HCT116 (cell line): ENCODE results near the gene TMEM205. TPM values are rescaled to one million over a fixed set of nuclear protein-coding genes. Genes with fewer than 3 reads are reported as not detected.

ENCODE experiments used
- ATAC-seq: fragments of 200-7000 bp; cut with Tn5 transposase; 2 replicates; pipeline ENCODE4 v1.9.1; 2020; ENCODE audit warnings: mild to moderate bottlenecking, moderate library complexity
- BruUV-seq: library from RNA; stranded (reverse); fragments of 400-500 nt; replicated peaks from 2 replicates; lab custom pipeline; 2021; lab: Mats Ljungman, UMichigan
- CTCF ChIA-PET: fragments of 300-600 bp; sonication (Branson Sonifier 250); formaldehyde crosslinking; loops from one replicate; lab custom pipeline; 2021; ENCODE audit warnings: antibody characterized with exemption; lab: Charles Lee
- POLR2A ChIA-PET: fragments of 300-600, 350-600 bp; sonication (Branson Sonifier 250); formaldehyde crosslinking; loops from one replicate; lab custom pipeline; 2021; ENCODE audit warnings: antibody characterized with exemption; lab: Charles Lee
- RAD21 ChIA-PET, 2 experiments: fragments of 300-600 bp; sonication (Branson Sonifier 250); formaldehyde crosslinking; loops; one replicate each; lab custom pipeline; 2023; ENCODE audit warnings: low total read pairs in 2 of 2; ENCODE audit not compliant: uncharacterized antibody in 2 of 2, unreplicated experiment in 2 of 2, low non-redundant PET in 1 of 2; lab: Charles Lee
- DNase-seq: peaks from one replicate; pipeline ENCODE4 v3.0.0-alpha.2; 2010; ENCODE audit warnings: low read depth, low spot score
- H2AFZ ChIP-seq: fragments of 200-600 bp; shearing (Covaris generic), sonication (generic); 2 replicates; pipeline ENCODE4 v1.6.1; 2017; ENCODE audit warnings: low read depth, mixed run types, mixed read lengths, antibody characterized with exemption, low read length; ENCODE audit not compliant: poor library complexity, severe bottlenecking
- H3K27ac ChIP-seq: 2 replicates; pipeline ENCODE4 v1.5.1; 2012; ENCODE audit warnings: low read depth, low read length
- H3K27me3 ChIP-seq: fragments of 200-600 bp; sonication (generic); 2 replicates; pipeline ENCODE4 v1.6.1; 2016; ENCODE audit warnings: mixed run types, low read length, mixed read lengths; ENCODE audit not compliant: insufficient read depth
- H3K36me3 ChIP-seq, 2 experiments: fragments of 200-500 bp in 1 of 2; fragments of 200-600 bp in 1 of 2; sonication (Bioruptor generic) in 1 of 2; sonication (generic) in 1 of 2; 2 replicates each; pipeline versions ENCODE4 v1.5.1 to v1.6.1; 2014 to 2016; ENCODE audit warnings: low read length in 2 of 2, inconsistent platforms in 1 of 2, mixed read lengths in 1 of 2, mixed run types in 1 of 2; ENCODE audit not compliant: insufficient read depth in 2 of 2, control insufficient read depth in 1 of 2
- H3K4me1 ChIP-seq, 2 experiments: fragments of 200-600 bp in 1 of 2; sonication (generic) in 1 of 2; 2 replicates each; pipeline versions ENCODE4 v1.5.1 to v1.6.1; 2012 to 2017; ENCODE audit warnings: low read length in 2 of 2, inconsistent platforms in 1 of 2, mild to moderate bottlenecking in 1 of 2, mixed read lengths in 1 of 2, mixed run types in 1 of 2, moderate library complexity in 1 of 2; ENCODE audit not compliant: insufficient read depth in 2 of 2, control insufficient read depth in 1 of 2
- H3K4me2 ChIP-seq: fragments of 200-600 bp; sonication (generic); 2 replicates; pipeline ENCODE4 v1.6.1; 2017; ENCODE audit warnings: mixed run types, low read length, mixed read lengths
- H3K4me3 ChIP-seq, 2 experiments: fragments of 200-600 bp in 1 of 2; sonication (generic) in 1 of 2; replicated peaks in 1 of 2; 2 replicates each; pipeline ENCODE4 v1.5.1; 2011 to 2016; ENCODE audit warnings: low read length in 2 of 2, control low read depth in 1 of 2, low read depth in 1 of 2, mild to moderate bottlenecking in 1 of 2, mixed read lengths in 1 of 2, mixed run types in 1 of 2
- H3K79me2 ChIP-seq: fragments of 200-600 bp; sonication (generic); 2 replicates; pipeline ENCODE4 v1.6.1; 2017; ENCODE audit warnings: mild to moderate bottlenecking, mixed run types, low read length, moderate library complexity, mixed read lengths; ENCODE audit not compliant: insufficient read depth
- H3K9ac ChIP-seq: fragments of 200-600 bp; sonication (generic); 2 replicates; pipeline ENCODE4 v1.6.1; 2016; ENCODE audit warnings: low read length, mixed read lengths
- H3K9me2 ChIP-seq: fragments of 200-600 bp; sonication (generic), shearing (Covaris generic); 2 replicates; pipeline ENCODE4 v1.6.1; 2017; ENCODE audit warnings: mixed run types, mild to moderate bottlenecking, moderate library complexity; ENCODE audit not compliant: insufficient read depth
- H3K9me3 ChIP-seq, 2 experiments: fragments of 200-500 bp in 1 of 2; fragments of 200-600 bp in 1 of 2; sonication (Bioruptor generic) in 1 of 2; sonication (generic) in 1 of 2; 2 replicates each; pipeline ENCODE4 v1.6.1; 2014 to 2017; ENCODE audit warnings: low read length in 2 of 2, mixed read lengths in 2 of 2, inconsistent platforms in 1 of 2, low read depth in 1 of 2, mild to moderate bottlenecking in 1 of 2, mixed run types in 1 of 2, moderate library complexity in 1 of 2; ENCODE audit not compliant: control insufficient read depth in 1 of 2, insufficient read depth in 1 of 2
- H4K20me1 ChIP-seq: fragments of 200-600 bp; sonication (generic), shearing (Covaris generic); 2 replicates; pipeline ENCODE4 v1.6.1; 2017; ENCODE audit warnings: mixed run types, mild to moderate bottlenecking, moderate library complexity; ENCODE audit not compliant: insufficient read depth
- CBX3 ChIP-seq: IDR thresholded peaks from 2 replicates; pipeline ENCODE4 v1.6.1; 2012; ENCODE audit warnings: low read depth
- EGR1 ChIP-seq: IDR thresholded peaks from 2 replicates; pipeline ENCODE4 v1.6.1; 2012; ENCODE audit warnings: low read depth
- ELF1 ChIP-seq: IDR thresholded peaks from 2 replicates; pipeline ENCODE4 v1.6.1; 2012; ENCODE audit warnings: low read depth, borderline replicate concordance
- EZH2 ChIP-seq: fragments of 200-600 bp; sonication (generic); IDR thresholded peaks from 2 replicates; pipeline ENCODE4 v1.6.1; 2017; ENCODE audit warnings: antibody characterized with exemption, mixed run types
- EZH2phosphoT487 ChIP-seq: fragments of 200-600 bp; IDR thresholded peaks from 2 replicates; pipeline ENCODE4 v1.6.1; 2018; ENCODE audit warnings: antibody characterized with exemption, borderline replicate concordance
- JUND ChIP-seq: IDR thresholded peaks from 2 replicates; pipeline ENCODE4 v1.6.1; 2012
- MAX ChIP-seq: IDR thresholded peaks from 2 replicates; pipeline ENCODE4 v1.6.1; 2012
- POLR2A ChIP-seq: IDR thresholded peaks from 2 replicates; pipeline ENCODE4 v1.7.0; 2011; ENCODE audit warnings: borderline replicate concordance; ENCODE audit not compliant: insufficient read depth, insufficient read length; ENCODE audit errors: extremely low read depth
- POLR2AphosphoS5 ChIP-seq: IDR thresholded peaks from 2 replicates; pipeline ENCODE4 v1.6.1; 2011; ENCODE audit warnings: mild to moderate bottlenecking, low read depth, low read length, moderate library complexity
- RAD21 ChIP-seq: IDR thresholded peaks from 2 replicates; pipeline ENCODE4 v1.6.1; 2012; ENCODE audit warnings: low read depth, mild to moderate bottlenecking
- SIN3A ChIP-seq: IDR thresholded peaks from 2 replicates; pipeline ENCODE4 v1.6.1; 2012; ENCODE audit warnings: low read depth
- SP1 ChIP-seq: IDR thresholded peaks from 2 replicates; pipeline ENCODE4 v1.6.1; 2012; ENCODE audit warnings: low read depth
- SRF ChIP-seq: IDR thresholded peaks from 2 replicates; pipeline ENCODE4 v1.6.1; 2012; ENCODE audit warnings: low read depth
- TCF7L2 ChIP-seq: IDR thresholded peaks from 2 replicates; pipeline ENCODE4 v1.7.0; 2011; ENCODE audit warnings: borderline replicate concordance, inconsistent platforms; ENCODE audit not compliant: insufficient read depth, insufficient read length; ENCODE audit errors: extremely low read depth
- ZFX ChIP-seq: fragments of 450-650 bp; IDR thresholded peaks from 2 replicates; pipeline ENCODE4 v1.6.1; 2017
- ZNF274 ChIP-seq: fragments of 200-500 bp; sonication (Bioruptor generic); IDR thresholded peaks from 2 replicates; pipeline ENCODE4 v1.6.1; 2014; ENCODE audit warnings: mild to moderate bottlenecking, low read depth, low read length, inconsistent platforms
- intact Hi-C: fragments of 100-400 bp; cut with micrococcal nuclease; formaldehyde crosslinking; loops from 2 replicates; pipeline ENCODE4 v1.10.0; 2022
- total RNA-seq: library from RNA; stranded (reverse); gene quantifications from one replicate; pipeline ENCODE4 v1.2.1, GENCODE V29; 2021; ENCODE audit not compliant: unreplicated experiment
- TF ChIP-seq, protein P1 (sequence below): IDR thresholded peaks from 2 replicates; pipeline ENCODE4 v1.6.1; 2012
- TF ChIP-seq, protein P2 (sequence below), 3 experiments: fragments of 200-600 bp in 1 of 3; sonication (generic) in 1 of 3; IDR thresholded peaks in 2 of 3; conservative IDR thresholded peaks in 1 of 3; 2 replicates each; pipeline ENCODE4 v1.5.1; 2012 to 2017; ENCODE audit warnings: low read depth in 2 of 3, low read length in 2 of 3, antibody characterized with exemption in 1 of 3, borderline replicate concordance in 1 of 3, control low read depth in 1 of 3, mild to moderate bottlenecking in 1 of 3, mixed read lengths in 1 of 3, mixed run types in 1 of 3, moderate library complexity in 1 of 3; ENCODE audit not compliant: insufficient read depth in 1 of 3
- TF ChIP-seq, protein P3 (sequence below): IDR thresholded peaks from 2 replicates; pipeline ENCODE4 v1.6.1; 2011; ENCODE audit warnings: mild to moderate bottlenecking, low read length, moderate library complexity; ENCODE audit not compliant: insufficient replicate concordance; ENCODE audit errors: extremely low read depth

The TMEM205 gene
- total RNA-seq, 1 experiment from 2014 or later: 55.9 TPM

DNA sequence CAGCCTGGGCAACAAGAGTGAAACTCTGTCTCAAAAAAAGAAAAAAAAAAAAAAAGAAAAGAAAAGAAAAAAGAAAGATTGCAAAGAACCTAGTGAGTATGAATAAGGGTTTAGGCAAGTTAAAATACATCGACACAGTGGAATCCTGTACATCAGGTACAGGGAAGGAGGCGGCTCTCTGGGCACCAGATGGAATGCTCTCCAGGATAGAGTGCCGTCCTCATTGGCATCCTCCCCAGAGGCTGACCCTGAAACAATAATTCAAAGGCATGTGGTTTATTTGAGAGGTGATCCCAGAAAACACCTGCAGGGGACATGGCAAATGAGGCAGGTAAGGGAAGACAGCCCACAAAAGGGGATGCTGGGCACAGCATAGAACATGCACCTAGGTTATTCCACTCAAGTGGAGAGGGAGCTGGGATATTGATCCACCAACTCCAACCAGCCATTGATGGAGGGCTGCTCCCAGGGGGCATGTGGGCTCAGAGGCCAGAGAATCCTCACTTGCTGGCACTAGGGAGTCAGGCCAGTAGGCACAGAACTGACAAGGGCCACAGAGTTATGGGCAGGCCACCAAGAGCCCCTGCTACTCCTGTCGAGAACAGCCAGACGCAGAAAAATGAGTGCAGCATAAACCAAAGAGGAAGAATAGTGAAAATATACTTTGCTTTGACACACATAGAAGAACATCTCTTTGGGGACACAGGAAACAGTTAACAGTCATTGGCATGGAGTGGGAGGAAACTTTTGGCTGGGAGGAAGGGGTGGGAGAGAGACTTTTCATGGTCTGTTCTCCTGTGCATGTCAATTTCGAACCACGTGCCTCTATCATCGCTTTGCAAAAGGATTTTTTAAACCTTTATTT lies 45.9 kb downstream of the TMEM205 start:
- ChIA-PET POLR2A (no interaction called here), RAD21 (no interaction called here), CTCF (no interaction called here)
- Histone ChIP-seq H3K4me1 (peaks cover 9 to 16% of the 10 kb centered on the region in 2 experiments; a peak in 3 of 4 replicates), H3K27ac (no peak overlapping the region), H3K79me2 (no peaks in the 10 kb centered on the region), H3K4me2 (no peak overlapping the region), H3K9ac (no peak overlapping the region), H2AFZ (no peak overlapping the region), H4K20me1 (no peaks in the 10 kb centered on the region), H3K27me3 (no peaks in the 10 kb centered on the region), H3K4me3 (no peak overlapping the region), H3K9me3 (no peaks in the 10 kb centered on the region), H3K36me3 (no peaks in the 10 kb centered on the region), H3K9me2 (no peaks in the 10 kb centered on the region)
- intact Hi-C loops: no loop called here
- no TSS peak for BruUV-seq
- ATAC-seq (no peak), DNase-seq (no peak)
- no peak for TF ChIP-seq JUND
- TF ChIP-seq, protein P1, sequence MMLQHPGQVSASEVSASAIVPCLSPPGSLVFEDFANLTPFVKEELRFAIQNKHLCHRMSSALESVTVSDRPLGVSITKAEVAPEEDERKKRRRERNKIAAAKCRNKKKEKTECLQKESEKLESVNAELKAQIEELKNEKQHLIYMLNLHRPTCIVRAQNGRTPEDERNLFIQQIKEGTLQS: no peak
- TF ChIP-seq ELF1: no peak
- no peak for TF ChIP-seq SP1
- no peak for TF ChIP-seq ZFX
- no peak for TF ChIP-seq MAX
- TF ChIP-seq SIN3A: no peak
- no peak for TF ChIP-seq EZH2
- no peak for TF ChIP-seq CBX3
- TF ChIP-seq POLR2AphosphoS5: no peak
- TF ChIP-seq, protein P2, sequence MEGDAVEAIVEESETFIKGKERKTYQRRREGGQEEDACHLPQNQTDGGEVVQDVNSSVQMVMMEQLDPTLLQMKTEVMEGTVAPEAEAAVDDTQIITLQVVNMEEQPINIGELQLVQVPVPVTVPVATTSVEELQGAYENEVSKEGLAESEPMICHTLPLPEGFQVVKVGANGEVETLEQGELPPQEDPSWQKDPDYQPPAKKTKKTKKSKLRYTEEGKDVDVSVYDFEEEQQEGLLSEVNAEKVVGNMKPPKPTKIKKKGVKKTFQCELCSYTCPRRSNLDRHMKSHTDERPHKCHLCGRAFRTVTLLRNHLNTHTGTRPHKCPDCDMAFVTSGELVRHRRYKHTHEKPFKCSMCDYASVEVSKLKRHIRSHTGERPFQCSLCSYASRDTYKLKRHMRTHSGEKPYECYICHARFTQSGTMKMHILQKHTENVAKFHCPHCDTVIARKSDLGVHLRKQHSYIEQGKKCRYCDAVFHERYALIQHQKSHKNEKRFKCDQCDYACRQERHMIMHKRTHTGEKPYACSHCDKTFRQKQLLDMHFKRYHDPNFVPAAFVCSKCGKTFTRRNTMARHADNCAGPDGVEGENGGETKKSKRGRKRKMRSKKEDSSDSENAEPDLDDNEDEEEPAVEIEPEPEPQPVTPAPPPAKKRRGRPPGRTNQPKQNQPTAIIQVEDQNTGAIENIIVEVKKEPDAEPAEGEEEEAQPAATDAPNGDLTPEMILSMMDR (IDR thresholded peaks at IDR 0.05 in 2 of 3, conservative IDR thresholded peaks at IDR 0.05 in 1 of 3; ENCODE audit: borderline replicate concordance in 1 of 3, insufficient read depth in 1 of 3, low read depth in 2 of 3, low read length in 2 of 3): no peak
- no peak for TF ChIP-seq EGR1
- TF ChIP-seq, protein P3, sequence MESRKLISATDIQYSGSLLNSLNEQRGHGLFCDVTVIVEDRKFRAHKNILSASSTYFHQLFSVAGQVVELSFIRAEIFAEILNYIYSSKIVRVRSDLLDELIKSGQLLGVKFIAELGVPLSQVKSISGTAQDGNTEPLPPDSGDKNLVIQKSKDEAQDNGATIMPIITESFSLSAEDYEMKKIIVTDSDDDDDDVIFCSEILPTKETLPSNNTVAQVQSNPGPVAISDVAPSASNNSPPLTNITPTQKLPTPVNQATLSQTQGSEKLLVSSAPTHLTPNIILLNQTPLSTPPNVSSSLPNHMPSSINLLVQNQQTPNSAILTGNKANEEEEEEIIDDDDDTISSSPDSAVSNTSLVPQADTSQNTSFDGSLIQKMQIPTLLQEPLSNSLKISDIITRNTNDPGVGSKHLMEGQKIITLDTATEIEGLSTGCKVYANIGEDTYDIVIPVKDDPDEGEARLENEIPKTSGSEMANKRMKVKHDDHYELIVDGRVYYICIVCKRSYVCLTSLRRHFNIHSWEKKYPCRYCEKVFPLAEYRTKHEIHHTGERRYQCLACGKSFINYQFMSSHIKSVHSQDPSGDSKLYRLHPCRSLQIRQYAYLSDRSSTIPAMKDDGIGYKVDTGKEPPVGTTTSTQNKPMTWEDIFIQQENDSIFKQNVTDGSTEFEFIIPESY: no peak
- TF ChIP-seq ZNF274: no peak
- TF ChIP-seq SRF: no peak
- no peak for TF ChIP-seq POLR2A
- TF ChIP-seq EZH2phosphoT487: no peak
- no peak for TF ChIP-seq TCF7L2
- no peak for TF ChIP-seq RAD21
